Adrenal gland (tissue), 5 donors: Measurements from ENCODE around the gene CBLC.

ENCODE experiments used
- CTCF ChIP-seq, 6 experiments: fragments of 450-650 bp in 4 of 6; fragments of 200-600 bp in 2 of 6; sonication (generic) in 1 of 6; IDR thresholded peaks; 1 replicate in 5 of 6; 2 replicates in 1 of 6; pipeline versions ENCODE4 v1.5.1 to v1.8.0; 2016 to 2021; ENCODE audit warnings: antibody characterized with exemption in 6 of 6, mild to moderate bottlenecking in 2 of 6, moderate library complexity in 1 of 6
- POLR2A ChIP-seq, 2 donors: fragments of 450-650 bp; IDR thresholded peaks; one replicate each; pipeline ENCODE4 v1.6.1; 2017; ENCODE audit warnings: antibody characterized with exemption in 2 of 2, mild to moderate bottlenecking in 2 of 2, moderate library complexity in 1 of 2
- donor health status: DM: no; HTN: no; CAD: no.

DNA sequence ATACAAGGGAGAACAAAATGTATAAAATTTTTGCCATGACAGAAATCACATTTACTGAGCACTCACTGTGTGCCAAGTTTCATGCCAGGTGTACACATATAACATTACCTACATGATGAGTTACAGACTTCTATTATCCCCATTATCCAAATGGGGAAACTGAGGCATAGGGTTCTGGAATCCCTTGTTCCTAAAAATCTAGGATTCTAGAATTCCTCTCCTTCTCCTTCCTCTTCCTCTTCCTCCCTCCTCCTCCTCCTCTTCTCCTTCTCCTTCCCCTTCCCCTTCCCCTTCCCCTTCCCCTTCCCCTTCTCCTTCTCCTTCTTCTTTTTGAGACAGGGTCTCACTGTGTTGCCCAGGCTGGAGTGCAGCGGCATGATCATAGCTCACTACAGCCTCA, 43.3 kb upstream of the CBLC start:
- no peak for TF ChIP-seq POLR2A (IDR thresholded peaks at IDR 0.05)
- TF ChIP-seq CTCF (IDR thresholded peaks at IDR 0.05) = no peak
